ENCODE measurements around the gene PBX3.

- TF ChIP-seq ELF4 (IDR thresholded peaks at IDR 0.05) (no peak), TARDBP (IDR thresholded peaks at IDR 0.05) (no peak), FOXK2 (IDR thresholded peaks at IDR 0.05) (no peak)
Measured at GRCh38 chr9:125997196-125997823, 250.1 kb downstream of the PBX3 start.
